Hepatocyte (in vitro differentiated cells): ENCODE measurements around the gene C2CD2L.

ENCODE experiments used
- CTCF ChIP-seq: fragments of 200-600 bp; sonication (generic); IDR thresholded peaks from 2 replicates; pipeline ENCODE4 v1.5.1; 2016; ENCODE audit warnings: antibody characterized with exemption, mild to moderate bottlenecking; ENCODE audit not compliant: poor library complexity
- EZH2 ChIP-seq: fragments of 200-600 bp; sonication (generic); IDR thresholded peaks from 2 replicates; pipeline ENCODE4 v1.6.1; 2016; ENCODE audit warnings: antibody characterized with exemption, mild to moderate bottlenecking, borderline replicate concordance
- EZH2phosphoT487 ChIP-seq: fragments of 200-600 bp; sonication (generic); IDR thresholded peaks from one replicate; pipeline ENCODE4 v1.6.1; 2018; ENCODE audit warnings: antibody characterized with exemption, mild to moderate bottlenecking, low read depth, moderate library complexity; ENCODE audit not compliant: unreplicated experiment, severe bottlenecking

GRCh38 chr11:119067371-119068222 is 39.5 kb upstream of the C2CD2L start, which contains the start of gene VPS11:
- TF ChIP-seq CTCF, result no peak
- no peak for TF ChIP-seq EZH2
- TF ChIP-seq EZH2phosphoT487, result no peak
